Muscle of arm (tissue), 12 donors: ENCODE results near the gene PRDM2. TPM values are rescaled to one million over a fixed set of nuclear protein-coding genes. Genes with fewer than 3 reads are reported as not detected.

Source experiments
- DNase-seq: peaks from one replicate; pipeline ENCODE4 v3.0.0-alpha.2; 2013
- polyA plus RNA-seq, 12 donors: library from polyadenylated mRNA; unstranded; fragments of 120-200 nt; gene quantifications; one replicate each; pipeline ENCODE4 v1.2.1, GENCODE V29; 2013; ENCODE audit not compliant: insufficient read length in 12 of 12

The PRDM2 gene
- polyA plus RNA-seq, 12 donors: 34.1 to 68.8 (median 38.5) TPM; not detected in 1

DNA sequence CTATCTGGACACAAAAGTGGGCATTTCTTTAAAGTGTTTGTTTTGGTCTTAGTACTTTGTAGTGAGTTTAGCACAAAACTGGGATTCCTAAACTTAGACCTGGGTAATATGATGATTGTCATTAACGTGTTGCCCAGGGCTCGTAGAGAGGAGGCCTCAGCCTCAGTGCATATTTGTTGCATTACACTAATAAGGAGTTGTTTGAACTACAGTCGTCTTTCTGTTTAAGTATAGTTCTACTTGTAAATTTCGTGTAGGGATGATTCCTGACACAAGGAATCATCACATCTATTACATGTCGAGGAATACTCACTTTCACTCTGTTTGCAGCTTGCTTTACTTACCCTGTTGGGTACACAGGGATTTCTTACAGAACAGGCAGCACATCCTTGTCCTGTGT, 85.0 kb downstream of the PRDM2 start:
- DNase-seq: no peak

DNA sequence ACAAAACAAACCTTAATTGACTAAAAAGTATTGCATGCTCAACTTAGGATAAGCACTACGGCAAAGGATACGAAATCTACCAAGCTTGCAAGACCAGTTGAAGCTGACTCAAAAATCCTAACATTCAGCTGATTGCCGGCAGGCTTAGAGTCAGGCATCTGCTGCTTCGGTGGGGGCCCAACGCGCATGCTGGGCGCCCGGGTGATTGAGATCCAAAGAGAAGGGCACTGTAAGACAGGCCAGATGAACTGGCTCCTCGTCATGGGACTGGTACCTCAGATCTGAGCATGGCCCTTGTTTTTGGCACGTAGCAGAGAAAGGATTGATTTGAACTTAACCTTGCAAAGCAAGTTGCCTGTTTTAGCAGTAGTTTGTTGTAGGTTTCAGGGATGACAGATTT, 86.6 kb downstream of the PRDM2 start:
- DNase-seq: no peak

DNA sequence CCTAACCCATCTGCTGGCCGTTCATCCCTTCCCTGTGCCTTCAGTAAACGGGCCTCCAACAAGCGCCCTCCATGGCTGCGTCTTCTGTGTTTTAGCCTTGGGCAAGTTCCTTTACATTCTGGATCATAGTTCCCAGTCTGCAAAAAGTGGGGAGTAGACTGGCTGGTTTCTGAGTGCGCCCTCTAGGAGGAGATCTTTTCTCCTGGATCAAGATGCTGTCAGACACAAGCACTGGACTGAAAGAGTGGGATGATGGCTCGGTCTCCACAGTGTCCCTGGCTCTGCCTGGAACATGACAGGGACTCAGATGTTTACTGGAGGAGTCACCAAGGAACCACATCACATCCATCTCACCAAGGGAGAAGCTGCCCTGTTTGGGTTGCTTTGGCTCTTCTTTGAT, 88.8 kb downstream of the PRDM2 start:
- DNase-seq: no peak

DNA sequence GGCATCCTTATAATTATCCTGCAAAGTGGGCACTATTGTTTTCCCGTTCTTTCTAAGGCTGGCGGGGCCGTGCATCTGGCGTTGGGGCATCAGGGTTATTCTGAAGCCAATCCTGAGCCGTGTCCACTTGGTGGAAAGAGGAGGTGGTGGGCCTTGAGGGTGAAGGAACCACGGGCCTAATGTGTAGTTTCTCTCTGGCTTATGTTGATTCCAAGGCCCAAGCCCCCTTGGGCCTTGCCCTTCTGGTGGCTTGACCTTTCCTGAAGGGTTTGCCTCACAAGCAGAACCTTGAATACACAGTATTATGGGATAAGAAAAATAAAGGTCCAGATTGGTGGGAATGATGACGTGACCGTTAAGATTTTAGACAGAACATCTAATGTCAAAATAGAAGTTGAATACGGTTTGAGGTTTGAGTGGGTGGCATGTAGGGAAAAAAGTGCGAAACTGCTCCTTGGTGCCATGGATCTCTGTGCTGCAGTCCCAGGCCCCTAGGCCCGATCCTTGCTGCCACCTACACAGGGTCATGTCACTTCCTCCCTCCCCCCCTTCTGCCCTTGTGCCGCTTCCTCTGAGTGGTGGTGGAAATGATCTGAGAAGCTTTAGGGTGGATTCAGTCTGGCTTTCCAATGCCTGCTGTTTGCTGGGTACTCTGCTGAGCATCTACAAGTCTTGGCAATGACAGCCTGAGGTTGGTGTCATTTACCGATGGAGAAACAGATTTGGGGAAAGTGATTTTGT, 90.5 kb downstream of the PRDM2 start:
- no peak for DNase-seq

DNA sequence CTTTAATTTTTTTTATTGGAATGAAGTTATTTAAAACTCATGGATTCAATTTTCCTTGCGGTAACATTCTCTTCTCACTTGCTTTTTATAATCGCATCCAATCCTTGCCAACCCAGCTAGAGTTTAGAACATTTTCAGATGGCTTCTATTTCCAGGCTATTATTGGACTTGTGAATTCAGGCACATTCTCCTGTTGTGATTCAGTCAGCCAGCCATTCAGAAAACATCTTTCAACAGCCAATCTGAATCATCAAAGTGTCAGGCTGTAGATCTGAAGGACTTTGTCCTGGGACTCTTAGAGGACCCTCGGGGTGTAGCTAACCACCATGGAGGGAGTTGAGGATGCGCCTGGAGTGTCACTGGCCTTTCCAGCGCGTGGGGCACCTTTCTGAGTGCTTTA, 92.4 kb downstream of the PRDM2 start:
- no peak for DNase-seq

DNA sequence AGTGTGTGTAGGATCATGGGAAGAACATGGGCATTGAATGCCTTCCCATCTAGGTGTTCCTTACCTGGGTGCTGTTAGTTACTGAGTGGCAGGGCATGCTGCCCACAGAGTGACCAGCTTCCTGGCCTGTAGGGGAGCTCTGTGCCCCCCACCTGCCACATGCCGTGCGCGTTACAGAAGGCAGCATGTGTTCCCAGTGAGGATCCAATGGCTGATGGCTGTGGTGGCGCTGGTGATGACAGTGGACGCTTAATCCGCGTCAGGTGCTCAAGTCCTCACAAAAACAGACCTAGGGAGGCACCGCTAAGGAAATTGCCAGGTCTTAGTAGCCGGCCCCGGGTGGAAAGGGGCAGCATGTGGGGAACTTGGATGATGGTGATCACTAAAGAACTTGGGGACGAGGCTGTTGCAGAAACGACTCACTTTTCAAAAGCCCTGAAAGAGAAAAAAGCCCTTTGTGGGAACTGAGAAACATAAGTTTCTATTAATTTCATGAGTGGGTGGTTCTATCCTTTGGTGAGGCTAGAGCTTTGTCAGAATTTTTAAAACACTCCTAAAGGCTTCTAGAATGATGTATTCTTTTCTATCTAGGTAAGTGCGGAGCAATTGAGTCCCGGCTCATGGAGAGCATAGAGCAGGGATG, 93.2 kb downstream of the PRDM2 start:
- DNase-seq: no peak

DNA sequence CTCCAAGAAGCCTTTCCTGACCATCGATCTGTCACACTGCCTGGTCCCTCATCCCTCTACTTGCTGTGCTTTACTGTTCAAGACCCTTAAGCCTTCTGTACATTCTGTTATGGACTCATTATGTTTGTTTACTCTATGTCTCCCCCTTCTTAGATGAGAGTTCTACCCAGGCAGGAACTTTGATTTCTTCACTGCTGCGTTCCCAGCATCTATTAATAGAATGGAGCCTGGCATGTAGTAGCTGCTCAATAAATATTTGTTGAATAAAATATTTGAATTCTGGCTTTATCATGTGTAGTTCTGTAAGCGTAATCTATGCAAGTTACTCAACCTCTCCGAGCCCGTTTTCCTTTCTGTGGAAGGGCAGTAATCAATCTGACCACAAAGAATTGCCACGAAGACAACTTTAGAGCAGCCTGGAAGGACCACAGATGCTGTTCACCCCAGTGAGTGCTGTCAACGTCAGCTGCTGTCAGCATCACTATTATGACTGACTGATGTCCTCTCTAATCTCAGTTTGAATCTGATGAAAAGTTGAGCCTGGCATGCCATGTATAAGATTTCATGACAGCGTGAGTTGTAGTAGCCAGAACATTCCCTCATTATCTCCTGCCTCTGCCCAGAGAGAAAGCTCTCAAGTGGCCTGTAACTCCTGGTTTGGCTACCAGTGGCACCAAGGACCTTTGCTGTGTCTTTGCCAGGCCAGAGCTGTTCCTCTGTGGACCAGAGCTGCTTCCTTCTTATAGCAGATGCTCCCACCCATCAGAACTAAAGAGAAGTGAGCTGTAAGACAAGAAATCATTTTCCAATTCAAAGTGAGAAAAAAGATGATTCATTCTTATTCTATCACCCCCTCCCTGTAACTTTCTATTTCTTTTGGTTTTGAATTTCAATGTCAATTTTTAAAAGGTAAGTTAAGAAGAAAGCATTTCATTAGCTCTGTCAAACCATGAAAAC, 94.5 kb downstream of the PRDM2 start:
- no peak for DNase-seq

DNA sequence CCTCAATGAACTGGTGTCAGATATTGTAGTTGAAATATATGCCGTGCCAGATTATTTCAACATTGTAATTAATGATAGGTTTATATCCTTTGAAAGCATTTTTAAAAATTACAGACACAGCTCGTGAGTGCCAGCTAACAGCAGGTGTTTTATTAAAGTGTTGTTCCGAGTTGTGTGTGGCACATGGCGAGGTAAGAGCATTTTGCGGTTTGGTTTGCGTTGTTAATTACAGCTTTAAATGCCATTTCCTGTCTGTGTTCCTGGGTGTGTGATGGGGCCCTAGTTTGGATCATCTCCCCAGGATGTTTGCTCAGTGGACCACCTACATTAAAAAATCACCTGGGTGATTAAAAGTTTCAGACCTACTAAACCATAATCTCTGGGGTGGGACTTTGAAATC, 97.4 kb downstream of the PRDM2 start:
- no peak for DNase-seq

DNA sequence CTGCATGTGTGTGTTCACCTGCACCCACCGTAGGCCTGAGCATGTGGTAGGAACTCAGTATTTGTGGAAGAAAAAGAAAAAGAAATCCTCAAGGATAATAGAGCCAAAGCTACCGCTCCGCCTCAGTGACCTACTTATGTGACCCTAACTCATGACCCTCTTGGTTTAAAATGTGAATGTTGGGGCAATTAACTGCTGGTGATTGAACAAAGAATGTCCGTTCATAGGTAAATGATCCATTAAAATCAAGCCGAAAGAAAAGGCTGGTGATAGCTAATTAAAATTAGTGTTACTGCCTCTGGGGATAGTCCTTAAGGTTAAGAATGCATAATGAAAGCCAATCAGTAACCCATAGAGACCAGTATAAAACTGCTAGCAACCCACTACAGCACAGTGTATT, 98.1 kb downstream of the PRDM2 start:
- no peak for DNase-seq

DNA sequence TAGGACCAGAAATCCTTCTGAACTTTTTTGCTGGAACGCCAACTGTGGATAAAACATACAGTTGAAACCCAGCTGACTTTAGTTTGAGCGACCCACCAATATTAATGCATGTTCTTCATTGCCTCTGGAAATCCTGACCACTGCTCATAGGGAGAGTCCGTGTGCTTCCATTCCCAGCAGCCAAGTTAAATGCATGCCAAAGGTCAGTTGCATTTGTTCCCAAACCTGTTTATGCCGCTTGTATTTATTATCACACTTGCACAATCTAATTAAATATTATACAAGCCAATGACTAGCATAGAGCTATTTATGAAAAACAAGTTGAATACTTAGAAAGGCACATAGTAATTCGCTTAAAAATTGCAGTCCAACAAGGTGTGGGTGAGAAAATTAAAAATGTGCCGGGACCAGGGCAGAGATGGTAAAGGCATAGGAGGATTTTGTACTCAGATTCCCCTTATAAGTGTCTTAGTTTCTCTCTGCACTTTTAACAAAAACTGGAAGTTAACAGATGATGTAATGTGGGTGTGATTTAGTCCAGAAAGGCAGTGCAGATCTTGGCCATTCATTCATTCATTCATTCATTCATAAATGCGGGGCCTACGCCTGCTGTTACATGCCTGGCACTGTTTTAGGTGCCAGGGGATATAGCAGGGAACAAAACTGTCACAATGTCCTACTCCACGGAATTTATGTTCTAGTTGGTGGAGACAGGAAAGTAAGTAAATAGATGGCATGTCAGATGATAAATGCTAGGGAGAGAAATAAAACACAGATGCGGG, 99.7 kb downstream of the PRDM2 start:
- no peak for DNase-seq

DNA sequence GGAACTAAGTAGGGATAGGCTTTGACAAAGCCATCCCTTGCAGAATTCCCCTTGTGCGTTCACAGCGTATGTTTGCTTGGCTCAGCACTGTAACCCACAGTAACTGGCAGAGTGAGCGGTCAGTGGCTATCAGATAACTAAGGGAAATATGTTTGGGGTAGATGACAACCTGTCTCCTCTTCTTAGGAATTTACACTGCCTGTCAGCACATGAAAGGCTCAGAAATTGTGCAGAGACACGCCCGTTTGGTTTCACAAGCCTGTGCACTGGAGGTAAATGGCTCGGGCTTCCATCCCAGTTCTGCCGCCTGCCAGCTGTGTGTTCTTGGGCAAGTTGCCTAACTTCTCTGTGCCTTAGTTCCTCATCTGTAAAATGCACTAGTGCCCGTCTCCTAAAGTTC, 101.2 kb downstream of the PRDM2 start:
- no peak for DNase-seq

DNA sequence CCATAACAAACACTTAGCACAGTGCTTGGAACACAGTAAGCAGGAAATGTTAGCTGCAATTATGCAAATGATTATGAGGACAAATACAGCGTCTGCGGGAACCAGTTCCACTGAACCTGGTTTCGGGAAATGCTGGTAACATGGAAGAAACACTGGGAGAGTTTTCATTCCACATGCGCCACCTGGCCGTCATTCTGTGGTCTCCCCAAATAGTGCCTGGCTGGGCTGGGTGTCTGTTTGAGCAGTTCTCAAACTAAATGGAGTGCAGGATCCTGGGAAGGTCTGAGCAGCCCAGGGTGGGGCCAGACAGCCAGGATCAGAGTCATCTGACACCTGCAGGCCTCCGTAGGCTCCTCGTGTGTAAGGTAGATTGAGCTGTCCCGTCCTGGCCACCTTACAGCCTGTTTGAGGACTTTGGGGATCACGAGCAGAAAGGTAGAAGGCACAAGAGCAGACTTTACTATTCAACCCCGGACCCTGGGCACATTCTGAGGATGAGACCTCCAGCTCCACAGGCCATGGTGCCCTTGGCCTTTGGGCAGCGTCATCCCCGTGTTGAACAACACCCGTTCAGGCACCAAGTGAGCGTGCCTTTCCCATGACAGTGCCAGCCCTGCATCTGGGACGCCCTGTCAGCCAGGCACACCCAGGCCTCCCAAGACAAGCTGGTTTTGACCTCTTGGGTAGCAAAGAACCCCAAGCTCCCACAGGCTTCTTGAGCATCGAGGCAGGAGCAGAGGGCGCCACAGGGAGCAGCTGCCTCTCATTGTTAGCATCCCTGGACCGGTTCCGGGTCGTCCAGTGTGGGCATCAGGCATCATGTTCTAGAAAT, 101.9 kb downstream of the PRDM2 start:
- no peak for DNase-seq

DNA sequence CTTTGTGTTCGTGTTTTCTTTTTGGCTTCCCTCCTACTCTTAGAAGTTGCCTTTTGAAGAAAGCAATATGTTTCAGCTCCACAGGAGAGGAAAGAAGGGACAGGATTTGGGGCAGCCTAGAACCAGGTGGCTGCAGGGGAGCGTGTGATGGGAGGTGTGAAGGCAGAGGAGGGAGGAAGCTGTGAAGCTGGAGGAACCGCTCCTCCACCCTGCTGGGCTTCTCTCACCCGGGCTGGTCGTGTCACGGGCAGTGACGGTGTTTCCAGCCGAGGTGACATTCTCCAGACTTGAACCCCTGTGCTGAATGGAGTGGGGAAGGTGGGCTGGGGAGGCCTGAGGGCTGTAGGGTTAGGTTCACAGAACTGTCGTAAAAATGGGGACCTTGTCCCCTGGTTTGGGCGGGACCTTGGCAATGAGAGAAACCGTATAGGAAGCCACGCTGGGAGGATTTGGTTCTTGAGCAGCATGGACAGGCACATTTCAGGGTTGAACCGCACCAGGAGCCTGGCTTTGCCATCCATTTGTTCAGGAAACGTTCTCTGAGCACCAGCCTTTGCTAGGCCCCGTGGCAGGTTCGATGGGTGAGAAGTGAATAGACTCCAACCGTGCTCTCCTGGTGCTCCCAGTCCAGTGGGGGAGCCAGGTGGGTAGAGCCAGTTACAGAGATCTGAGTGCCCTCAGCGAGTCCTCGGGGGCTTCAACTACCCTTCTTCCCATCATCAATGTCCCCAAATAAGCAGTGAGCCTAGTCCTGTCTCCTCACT, 103.0 kb downstream of the PRDM2 start:
- DNase-seq: no peak

DNA sequence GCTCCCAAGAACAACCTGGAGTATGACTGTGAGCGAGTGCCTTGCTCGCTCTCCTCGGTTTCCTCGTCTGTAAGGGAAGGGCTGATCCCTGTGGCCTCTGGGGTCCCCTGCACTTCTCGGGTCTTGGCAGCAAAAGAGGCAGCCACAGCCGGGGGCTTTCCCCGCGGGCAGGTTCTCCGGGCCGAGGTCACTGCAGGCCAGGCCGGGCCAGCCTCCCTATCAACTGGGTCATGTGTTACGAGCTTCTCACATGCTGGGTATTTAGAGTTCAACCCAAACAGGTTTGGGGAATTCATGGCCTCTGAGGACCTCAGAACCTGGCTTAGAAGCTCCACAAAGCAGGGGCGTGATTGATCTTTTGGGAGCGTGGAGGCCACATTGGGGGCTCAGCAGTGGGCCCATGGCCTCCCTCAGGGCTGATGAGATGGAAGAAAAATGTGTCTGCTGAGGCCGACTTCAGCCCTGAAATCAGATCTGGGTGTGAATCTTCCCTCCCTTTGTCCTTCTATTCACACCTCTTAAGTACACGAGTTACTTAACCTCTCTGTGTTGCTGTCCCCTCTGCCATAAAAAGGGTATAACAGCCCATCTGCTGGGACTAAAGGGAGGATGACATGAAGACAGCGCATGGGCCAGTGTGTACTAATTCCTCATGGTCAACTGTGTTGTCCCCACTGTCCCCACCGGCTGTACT, 103.7 kb downstream of the PRDM2 start:
- no peak for DNase-seq

DNA sequence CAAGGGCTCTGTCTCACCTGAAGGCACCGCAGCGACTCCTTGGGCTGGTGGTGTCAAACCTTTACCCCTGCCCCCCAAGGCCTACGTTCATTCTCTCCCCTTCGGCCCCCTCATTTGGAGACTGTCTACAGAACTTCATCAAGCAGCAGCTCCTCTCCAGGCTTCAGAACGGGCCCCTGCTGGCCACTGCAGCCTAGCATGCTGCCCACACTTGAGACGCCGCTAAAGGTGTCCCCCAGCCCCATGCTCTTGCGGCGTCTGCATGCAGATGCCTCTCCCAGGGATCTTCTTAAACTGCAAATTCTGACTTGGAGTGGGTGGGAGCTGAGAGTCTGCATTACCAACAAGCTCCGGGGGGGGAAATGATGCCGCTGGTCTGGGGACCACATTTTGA, 104.2 kb downstream of the PRDM2 start:
- no peak for DNase-seq

DNA sequence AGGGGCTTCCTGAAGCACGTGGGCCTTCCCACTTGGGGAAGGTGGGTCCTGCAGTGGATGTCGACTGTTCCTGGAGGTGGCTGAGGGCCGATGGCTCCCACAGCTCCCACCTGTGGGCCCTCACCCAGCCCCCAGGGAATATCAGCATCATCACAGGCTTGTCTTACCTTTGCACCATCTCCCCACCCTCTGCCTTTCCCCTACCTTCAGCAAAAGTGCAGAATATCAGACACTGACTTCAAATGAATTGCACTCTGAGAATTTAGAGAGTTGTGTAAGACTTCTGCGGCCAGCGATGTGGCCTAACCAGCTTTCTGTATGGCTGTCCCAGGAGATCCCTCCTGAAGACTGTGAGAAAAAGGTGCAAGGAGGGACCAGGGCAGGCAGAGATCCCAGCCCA, 105.4 kb downstream of the PRDM2 start:
- no peak for DNase-seq

DNA sequence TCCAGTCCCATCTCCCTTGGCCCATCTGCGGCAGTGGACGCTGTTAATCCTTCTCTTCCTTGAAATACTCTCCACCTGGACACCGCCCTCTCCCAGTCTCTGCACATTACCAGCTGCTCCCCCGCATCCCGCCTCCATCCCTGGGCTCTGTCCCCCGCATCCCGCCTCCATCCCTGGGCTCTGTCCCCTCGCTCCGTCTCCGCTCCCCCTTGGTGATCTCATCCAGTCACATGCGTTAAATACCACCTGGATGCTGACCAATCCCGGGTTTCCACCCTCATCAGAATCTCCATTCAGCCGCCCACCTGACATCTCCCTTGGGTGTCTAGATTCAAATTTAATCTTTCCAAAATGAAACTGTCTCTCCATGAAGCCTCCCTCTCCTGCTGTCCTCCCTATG, 106.1 kb downstream of the PRDM2 start:
- DNase-seq: no peak

DNA sequence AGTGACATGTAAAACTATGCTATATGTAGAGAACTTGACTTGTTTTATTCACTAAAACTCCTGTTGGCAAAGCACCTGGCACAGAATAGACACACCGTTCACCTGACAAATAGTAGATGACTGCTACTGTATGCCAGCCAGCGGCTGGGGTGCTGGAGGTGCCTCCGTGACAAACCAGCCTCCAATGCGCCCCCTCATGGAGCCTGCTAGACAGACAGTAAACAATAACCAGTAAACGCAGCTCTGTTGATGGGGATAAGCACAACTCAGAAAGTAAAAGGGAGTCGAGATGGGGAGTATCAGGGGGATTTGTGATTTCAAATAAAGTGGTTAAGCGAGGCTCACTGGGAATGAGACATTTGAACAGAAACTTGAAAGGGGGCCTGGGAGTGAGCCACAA, 107.2 kb downstream of the PRDM2 start:
- DNase-seq: no peak

DNA sequence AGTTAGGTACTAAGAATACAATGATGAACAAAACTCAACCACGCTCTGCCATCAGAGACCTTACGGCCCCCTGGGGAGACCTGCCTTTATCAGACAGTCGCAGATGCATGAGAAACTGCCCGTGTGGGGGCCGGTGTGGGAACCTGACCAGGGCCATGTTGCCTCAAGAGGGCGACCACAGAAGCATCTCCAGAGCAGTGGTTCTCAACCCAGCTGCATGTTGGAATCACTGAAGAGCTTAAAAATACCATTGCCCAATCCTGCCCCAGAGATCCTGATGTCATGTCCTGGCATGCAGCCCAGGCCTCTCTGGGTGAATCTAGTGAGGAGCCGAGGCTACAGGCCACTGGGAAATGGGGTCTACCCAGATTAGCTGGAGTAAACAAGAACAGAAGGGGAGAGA, 108.7 kb downstream of the PRDM2 start:
- no peak for DNase-seq
